HFF-Myc (cell line): ENCODE measurements around the gene CHST7.
"Not testable (repeated sequence)": the region's sequence is repeated elsewhere in the genome, so short reads cannot be mapped to it uniquely, and the experiment has no call there.

Experiments
- DNase-seq: peaks from one replicate; pipeline ENCODE4 v3.0.0-alpha.2; 2011; ENCODE audit warnings: low read depth; ENCODE audit errors: extremely low read depth
- H3K4me3 ChIP-seq: replicated peaks from 2 replicates; pipeline ENCODE4 v1.5.1; 2011; ENCODE audit warnings: low read depth, mild to moderate bottlenecking, control low read depth, low read length
- TF ChIP-seq, protein P1 (sequence below): IDR thresholded peaks from 2 replicates; pipeline ENCODE4 v1.5.1; 2012; ENCODE audit warnings: mild to moderate bottlenecking, low read depth, low read length, control low read depth; ENCODE audit errors: missing control alignments

Gene CHST7, protein sequence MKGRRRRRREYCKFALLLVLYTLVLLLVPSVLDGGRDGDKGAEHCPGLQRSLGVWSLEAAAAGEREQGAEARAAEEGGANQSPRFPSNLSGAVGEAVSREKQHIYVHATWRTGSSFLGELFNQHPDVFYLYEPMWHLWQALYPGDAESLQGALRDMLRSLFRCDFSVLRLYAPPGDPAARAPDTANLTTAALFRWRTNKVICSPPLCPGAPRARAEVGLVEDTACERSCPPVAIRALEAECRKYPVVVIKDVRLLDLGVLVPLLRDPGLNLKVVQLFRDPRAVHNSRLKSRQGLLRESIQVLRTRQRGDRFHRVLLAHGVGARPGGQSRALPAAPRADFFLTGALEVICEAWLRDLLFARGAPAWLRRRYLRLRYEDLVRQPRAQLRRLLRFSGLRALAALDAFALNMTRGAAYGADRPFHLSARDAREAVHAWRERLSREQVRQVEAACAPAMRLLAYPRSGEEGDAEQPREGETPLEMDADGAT

DNA sequence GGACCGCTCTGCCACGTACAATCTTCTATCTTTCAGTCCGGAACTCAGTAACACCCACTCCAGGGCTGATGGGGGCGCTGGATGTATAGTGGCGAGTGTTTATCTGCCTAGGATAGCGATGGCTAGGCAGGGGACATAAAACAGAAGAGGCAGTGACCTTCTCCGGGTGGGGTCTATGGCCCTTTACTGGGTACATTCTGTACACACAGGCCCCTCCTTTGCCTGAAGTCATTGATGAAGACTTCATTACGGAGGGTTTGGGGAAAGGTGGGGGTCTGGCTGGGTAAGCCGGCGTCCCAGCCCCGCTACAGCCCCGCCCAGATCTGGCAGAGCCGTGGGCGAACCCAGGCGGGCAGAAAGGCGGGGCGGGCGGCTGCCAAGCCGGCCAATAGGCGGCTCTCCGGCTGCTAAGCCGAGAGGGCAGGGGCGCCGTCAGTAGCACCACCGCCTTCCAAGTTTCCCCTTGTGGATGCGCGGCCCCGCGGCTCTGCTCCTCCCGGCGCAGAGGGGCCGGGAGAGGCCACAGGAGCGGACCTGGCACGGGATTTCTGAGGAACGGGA lies at the start of gene CHST7:
Gene CHST7, plus strand, starts transcription at position 435 of the 561 bp plus-strand sequence. CDS start 167 bp downstream, outside the sequence.
- TF ChIP-seq, protein P1, sequence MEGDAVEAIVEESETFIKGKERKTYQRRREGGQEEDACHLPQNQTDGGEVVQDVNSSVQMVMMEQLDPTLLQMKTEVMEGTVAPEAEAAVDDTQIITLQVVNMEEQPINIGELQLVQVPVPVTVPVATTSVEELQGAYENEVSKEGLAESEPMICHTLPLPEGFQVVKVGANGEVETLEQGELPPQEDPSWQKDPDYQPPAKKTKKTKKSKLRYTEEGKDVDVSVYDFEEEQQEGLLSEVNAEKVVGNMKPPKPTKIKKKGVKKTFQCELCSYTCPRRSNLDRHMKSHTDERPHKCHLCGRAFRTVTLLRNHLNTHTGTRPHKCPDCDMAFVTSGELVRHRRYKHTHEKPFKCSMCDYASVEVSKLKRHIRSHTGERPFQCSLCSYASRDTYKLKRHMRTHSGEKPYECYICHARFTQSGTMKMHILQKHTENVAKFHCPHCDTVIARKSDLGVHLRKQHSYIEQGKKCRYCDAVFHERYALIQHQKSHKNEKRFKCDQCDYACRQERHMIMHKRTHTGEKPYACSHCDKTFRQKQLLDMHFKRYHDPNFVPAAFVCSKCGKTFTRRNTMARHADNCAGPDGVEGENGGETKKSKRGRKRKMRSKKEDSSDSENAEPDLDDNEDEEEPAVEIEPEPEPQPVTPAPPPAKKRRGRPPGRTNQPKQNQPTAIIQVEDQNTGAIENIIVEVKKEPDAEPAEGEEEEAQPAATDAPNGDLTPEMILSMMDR = peak; percentile 33
- DNase-seq = no peak
- H3K4me3 ChIP-seq = peak within 1 kb of the TSS; percentile 44

DNA sequence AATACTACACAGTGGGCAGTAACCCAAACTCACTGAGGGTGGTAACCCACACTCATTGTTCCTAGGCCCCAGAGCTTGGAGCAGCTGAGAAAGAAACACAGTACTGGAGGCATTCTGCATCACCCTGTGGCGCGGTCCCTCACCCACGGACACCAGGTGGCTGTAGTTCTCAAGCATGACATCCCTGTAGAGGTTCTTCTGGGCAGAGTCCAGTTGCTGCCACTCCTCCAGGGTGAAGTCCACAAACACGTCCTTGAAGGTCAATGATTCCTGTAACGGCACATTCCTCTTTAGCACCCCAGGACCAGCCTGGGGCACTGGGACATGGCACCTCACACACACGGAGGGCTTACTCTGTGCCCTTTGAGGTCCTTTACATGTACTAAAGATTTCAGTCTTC lies 44.9 kb upstream of the CHST7 start:
- DNase-seq, H3K4me3 ChIP-seq: not testable (repeated sequence)

DNA sequence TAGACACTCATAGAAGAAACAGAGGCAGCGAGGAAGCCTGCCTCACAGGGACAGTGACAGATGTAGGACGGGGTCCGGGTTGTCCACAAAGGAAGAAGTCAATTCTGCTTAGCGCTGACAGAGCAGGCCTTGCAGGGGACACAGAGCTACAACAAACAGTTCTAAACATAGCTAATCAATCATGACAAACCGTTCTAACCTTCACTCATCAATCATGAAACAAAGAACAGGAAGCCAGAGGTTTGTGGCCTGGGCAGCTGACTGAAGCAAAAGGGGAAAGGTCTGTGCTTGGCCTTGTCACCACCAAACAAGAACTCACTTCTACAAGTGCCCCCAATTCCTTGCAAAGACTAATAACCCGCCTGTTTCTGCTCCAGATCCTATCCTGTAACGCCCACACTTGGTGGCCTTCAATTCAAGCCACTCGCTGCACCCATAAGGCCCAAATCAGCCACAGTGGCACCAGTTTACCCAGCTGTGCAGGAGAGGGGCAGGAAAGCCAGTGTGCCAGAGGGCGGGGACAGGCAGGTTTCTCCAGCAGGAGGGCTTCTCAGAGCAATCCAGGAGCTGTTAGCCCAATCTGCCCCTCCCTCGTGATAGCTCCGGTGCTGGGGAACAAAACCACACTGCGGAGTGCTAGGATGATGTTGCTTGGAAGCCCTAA lies 43.7 kb upstream of the CHST7 start:
- not testable (repeated sequence) for H3K4me3 ChIP-seq, DNase-seq

DNA sequence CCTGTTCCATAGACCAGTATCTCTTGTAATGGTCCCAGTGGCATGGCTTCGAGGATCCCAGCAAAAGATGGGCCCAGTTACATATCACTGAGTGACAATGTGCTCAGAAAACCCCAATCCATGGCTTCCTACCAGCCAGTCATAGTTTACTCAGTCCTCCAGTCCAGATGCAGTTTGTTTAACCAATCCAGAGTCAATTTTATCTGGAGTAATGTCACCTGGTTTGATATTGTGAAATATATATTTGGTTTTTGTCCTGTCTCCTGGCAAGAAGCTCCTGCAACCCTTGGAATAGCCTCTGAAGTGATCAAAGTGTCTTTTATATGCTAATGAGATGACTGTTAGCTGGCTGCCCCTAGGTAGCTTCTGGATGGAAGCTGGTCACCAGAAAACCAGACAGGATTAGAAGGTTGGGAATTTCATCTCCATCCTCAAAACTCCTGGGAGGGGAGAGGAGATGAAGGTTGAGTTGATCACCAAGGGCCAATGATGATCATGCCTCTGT lies 43.1 kb upstream of the CHST7 start:
- H3K4me3 ChIP-seq, DNase-seq: not testable (repeated sequence)

DNA sequence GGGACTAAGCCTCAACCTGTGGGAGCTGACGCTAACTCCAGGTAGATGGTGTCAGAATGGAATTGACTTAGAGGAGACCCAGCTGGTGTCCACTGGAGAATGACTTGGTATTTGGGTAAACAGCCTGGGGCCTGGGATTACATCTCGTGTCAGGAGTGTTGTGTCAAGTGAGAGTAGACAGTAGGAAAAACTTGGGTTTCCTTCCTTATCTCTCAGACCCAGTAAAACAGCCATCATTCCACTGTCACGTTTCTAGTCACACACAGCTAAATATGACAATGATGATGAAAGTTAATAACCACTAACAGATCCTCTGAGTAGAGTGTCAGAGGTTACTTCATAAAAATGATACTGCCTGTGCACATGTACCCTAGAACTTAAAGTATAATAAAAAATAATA lies 42.1 kb upstream of the CHST7 start:
- H3K4me3 ChIP-seq = no peak overlapping the region
- DNase-seq = no peak
- TF ChIP-seq, protein P1 = no peak

DNA sequence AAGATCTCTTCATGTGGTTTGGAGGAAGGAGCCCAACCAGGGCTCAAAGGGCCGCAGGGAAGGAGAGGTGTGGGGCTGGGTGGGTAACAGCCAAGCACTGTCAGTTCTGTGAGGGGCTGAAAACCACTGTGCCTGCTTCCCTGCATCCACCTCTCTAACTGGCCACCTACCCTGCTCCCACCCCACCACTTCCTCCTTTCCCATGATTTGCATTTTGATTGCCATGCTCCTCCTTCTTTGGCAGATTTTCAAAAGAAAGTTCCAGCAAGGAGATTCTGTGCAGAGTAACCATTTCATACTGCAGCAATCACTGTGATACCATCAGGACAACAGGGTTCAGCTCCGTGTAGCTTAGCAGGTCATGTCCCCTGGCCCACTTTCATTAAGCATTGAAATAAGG lies 30.1 kb upstream of the CHST7 start:
- DNase-seq = no peak
- TF ChIP-seq, protein P1 = no peak
- H3K4me3 ChIP-seq = no peak overlapping the region

DNA sequence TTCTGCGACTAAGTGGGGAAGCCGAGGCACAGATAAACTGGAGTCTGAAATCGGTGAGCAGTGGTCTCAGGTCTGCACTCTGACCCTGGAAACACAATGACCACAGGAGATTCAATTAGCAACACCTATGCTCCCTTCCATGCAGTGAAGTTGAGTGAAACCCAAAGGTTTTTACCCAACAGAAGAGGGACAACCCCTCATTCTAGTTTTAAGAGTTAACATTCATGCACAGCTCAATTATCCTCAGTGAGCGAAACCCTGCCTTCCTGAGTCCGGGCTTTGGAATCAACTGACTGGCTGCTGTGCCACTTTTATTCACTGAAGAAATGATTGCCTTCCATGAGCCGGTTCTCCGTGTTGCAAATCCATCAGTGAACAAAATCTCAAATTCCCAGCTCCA lies 29.0 kb upstream of the CHST7 start:
- H3K4me3 ChIP-seq = peak overlapping the region; percentile 88
- not testable (repeated sequence) for DNase-seq

DNA sequence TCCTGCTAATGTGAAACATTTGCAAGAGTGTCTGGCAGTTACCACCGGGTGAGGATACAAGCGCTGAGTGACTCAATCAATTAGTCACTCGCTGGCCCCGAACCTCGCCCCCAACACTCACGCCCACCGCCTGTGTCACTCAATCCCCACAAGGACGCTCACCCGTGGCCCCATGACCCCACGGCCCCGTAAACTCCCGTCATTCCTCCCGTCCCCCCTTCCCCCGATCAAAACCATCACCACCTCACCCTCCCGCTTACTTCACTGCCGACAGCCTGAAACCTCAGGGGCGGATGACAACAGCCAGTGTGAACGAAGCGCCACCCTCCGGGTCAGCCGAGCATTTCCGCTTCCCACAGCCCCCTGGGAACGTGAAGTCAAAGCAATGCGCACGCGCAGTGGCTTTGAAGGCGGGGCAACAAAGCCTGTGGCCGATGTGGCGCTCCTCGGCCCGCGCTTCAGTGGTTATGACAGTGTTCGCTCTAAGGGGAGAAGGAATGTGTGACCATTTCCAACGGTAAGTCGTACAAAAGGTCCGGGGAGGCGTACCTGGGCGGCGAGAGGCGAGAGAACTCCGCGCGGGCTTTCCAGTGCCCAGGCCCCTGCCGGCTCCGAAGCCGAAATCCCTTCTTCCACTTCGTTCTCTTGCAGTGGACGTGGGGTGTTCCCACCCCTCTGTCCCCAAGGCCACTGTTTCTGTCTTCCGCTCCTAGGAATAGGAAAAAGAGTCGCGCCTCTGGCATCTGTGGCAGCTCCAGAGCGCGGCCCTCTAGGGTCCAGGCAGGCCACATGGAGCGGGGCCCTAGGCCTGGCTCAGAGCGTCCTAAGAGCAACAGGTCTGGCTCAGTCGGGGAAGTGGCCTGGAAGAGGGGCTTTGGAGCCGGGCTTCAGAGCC lies 28.2 kb upstream of the CHST7 start, which contains the start of gene ZNF674:
Gene ZNF674, minus strand, starts transcription at position 311 of the 895 bp plus-strand sequence. CDS start 3,334 bp downstream, outside the sequence.
- TF ChIP-seq, protein P1 = peak; percentile 19
- H3K4me3 ChIP-seq = peak within 1 kb of the TSS; percentile 88
- peak; percentile 72 for DNase-seq
